GM12892 (cell line): Measurements from ENCODE around the gene PLCH1.

Experiments used
- POLR2A ChIP-seq: IDR thresholded peaks from 2 replicates; pipeline ENCODE4 v1.6.1; 2011; ENCODE audit warnings: low read depth, low read length, control low read depth
- POLR2AphosphoS5 ChIP-seq: IDR thresholded peaks from 2 replicates; pipeline ENCODE4 v1.6.1; 2011; ENCODE audit warnings: low read depth, low read length, control low read depth
- TAF1 ChIP-seq: IDR thresholded peaks from 2 replicates; pipeline ENCODE4 v1.6.1; 2011; ENCODE audit warnings: low read depth, mild to moderate bottlenecking, control low read depth, low read length, borderline replicate concordance

GRCh38 chr3:155742349-155742965 is 2.4 kb downstream of the PLCH1 start:
- TF ChIP-seq POLR2AphosphoS5 (no peak), TAF1 (no peak), POLR2A (no peak)
